Inferior parietal cortex (tissue), 1 donor: ENCODE results near the gene PHEX.

ENCODE experiments used
- DNase-seq: peaks from one replicate; pipeline ENCODE4 v3.0.0-alpha.2; 2016; ENCODE audit errors: extremely low spot score

Gene PHEX

DNA sequence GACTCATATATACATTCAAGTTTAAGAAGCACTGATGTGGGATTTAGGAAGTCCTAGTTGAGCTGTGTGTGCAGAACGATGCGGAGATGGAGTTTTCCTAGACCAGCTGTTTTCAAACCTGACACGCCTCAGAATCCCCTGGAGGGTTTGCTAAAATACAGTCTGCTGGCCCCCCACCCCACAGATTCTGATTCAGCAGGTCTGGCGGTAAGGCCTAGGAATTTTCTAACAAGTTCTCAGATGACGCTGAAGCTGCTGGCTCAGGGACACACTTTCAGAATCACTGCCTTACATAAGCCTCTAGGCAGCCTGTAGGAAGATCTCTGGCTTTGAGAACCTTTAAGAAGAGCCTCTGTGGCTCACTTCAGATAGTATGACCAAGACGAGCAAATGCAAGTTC lies 73.1 kb downstream of the PHEX start:
- DNase-seq = no peak

GRCh38 chrX:22105971-22106370 lies 73.8 kb downstream of the PHEX start:
- DNase-seq = no peak

DNA sequence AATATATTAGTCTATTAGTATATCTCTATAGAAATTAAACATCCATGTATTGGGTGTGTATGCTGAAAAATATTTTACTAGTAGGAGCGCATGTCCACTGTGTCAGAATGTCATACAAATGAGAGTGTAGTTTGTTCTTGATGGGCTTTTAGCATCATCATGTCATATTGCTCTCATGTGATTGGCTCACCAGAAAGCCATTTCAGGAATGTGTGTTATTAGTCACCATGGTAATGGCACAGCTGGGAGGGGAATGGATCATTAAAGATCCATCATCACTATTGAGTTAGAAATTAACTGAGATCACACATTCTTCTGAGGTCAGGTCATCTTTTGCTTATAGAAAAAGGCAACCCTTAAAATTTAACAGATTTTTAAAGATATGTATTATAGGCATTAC lies 77.3 kb downstream of the PHEX start:
- no peak for DNase-seq

GRCh38 chrX:22110729-22111494 lies 78.8 kb downstream of the PHEX start:
- DNase-seq = no peak

- no peak for DNase-seq
These were observed 84.8 kb downstream of the PHEX start for GRCh38 chrX:22116605-22117546.

- DNase-seq = no peak
These were observed 85.5 kb downstream of the PHEX start for GRCh38 chrX:22117633-22118032.

DNA sequence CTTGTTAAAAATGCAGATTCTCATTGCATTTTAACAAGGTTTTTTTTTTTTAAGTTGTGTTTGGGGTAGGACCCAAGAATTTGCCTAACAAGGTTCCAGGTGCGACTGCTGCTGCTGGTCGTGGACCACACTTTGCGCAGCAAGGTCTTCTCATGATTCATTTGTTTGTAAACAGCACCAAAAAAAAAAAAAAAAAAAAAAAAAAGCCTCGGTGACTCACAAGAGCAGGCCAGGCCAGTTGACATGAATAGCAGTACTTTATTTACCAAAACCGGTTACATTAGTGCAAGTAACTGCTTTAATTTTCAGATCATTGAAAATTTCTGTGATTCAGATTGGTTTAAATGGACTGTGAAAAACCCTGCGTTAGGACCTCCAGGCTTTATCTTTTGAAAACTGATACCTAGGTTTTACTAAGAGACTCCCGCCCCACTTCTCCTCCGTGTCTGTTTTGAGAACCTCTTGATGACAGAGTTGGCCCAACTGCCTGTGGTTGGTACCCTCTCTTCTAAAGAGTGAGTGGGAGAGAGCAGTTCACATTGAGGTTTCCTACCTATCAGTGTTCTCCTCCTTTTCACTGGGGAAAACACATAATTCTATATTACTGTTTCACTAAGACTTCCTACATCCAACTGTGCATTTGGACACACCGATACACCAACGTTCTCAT lies 86.2 kb downstream of the PHEX start:
- no peak for DNase-seq

DNA sequence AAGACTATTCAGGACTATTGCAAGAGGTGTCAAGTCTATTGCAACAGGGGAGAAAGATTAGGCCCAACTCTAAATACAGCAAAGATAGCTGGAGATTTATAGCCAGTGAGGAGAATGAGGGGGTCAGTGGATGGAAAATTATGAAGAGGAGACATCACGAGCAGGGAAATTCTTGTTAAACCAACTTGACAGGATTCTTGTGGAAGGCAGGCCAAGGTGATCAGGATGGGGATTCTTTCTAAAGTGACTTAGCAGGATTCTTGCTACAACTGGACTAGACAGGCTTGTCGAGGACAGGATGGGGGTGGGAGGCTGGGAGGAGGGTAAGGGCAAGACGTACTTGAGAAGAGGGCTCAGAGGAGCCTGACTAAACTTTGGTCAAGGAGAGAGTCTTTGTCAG lies 89.0 kb downstream of the PHEX start:
- no peak for DNase-seq

DNA sequence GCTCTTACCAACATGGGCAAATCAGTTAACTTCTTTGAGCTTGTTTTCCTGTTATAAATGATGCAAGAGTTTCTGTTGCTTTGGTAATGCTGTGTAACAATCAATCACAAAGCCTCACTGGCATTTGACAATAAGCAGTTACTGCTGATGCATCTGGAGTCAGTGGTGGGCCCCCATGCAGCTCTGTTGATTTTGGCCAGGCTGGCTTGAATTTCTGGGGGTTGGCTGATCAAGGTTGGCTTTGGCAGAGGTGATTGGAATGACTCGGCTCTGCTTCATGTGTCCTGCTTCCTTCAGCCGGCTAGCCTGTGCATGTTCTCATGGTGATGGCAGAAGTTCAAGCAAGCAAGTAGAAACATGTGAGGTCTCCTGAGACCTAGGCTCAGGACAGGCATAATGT lies 90.4 kb downstream of the PHEX start:
- no peak for DNase-seq

GRCh38 chrX:22124098-22124497 lies 92.0 kb downstream of the PHEX start:
- DNase-seq = no peak

GRCh38 chrX:22125481-22125880 lies 93.4 kb downstream of the PHEX start:
- DNase-seq = no peak

DNA sequence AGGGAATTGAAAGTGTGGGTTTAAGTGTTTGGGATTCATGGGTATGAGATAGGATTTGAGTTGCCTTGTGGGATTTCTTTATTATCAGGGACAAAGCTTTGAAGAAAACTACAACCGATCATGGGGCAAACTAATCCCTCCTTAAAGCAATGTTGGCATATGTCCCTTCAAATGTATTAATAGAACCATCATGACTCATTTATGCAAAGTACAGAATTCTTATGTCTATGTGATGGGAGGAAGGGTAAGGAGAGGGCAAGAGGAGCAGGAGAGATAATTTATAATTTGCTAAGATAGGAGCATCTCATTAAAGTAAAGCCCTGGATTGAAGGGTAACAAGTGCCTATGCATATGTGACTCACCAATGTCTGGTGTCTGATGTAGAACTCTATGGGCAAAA lies 94.2 kb downstream of the PHEX start:
- DNase-seq = no peak

DNA sequence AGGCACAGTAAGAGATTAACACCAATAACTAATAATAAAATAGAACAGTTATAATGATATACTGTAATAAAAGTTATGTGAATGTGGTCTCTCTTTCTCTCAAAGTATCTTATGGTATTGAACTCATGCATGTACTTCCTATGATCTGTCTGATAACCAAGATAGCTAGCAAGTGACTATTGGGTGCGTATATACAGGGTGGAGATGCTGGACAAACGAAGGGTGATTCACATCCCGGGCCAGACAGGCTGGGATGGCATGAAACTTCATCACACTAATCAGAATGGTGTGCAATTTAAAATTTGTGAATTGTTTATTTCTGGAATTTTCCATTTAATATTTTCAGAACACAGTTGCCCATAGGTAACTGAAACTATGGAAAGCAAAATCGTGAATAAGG lies 96.8 kb downstream of the PHEX start:
- no peak for DNase-seq

GRCh38 chrX:22134681-22135080 lies 102.6 kb downstream of the PHEX start:
- no peak for DNase-seq

GRCh38 chrX:22135171-22135711 lies 103.1 kb downstream of the PHEX start:
- no peak for DNase-seq

DNA sequence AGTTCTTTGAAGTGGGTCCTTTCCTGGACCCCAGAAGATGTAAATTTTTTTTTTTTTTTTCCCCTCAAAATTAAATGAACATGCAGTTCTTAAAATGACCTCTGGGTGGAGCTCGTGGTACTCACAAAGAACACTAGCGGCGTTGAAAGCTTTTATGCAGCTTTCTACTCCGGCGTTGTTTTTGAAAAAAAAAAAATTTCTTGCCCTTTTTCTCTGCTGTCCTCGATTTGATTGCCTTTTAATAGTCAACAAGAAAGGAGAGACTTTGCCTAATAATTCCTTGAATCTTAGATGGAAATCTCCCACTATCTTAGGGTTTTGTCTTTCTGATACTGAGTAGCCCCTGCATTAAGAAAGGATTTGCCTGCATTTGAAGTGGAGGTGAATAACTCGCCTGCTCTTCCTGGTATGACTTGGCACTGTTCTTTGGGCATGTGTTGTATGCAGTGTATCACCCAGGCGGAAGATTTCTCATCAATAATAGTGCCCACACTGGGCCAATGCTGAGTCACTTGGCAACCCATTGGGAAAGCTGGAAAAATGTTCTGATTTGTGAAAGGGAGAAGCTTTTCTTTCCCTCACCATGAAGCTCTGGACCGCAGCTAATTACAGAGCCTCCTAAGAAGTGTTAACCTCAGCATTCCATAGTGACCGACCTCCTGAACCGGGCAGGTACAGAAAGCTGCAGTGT lies 104.0 kb downstream of the PHEX start:
- DNase-seq = peak; percentile 69

DNA sequence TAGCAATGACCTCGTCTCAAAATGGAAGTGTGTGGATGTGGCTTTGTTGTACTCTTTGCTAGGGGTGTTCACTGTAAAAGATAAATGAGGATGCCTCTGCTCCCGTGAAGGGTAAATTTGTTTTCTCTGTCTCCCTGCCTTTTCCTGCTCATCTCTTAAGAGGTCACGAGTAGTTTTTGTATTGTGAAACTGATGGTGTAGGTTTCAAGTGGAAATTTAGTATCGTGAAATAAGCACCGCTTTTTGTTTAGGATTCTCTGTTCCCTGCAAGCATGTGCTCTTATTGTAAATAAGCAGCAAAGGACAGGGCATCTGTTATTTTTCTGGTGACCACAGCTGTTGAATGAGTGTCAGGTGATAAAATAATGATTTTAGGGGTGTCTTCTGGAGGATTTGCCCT lies 104.6 kb downstream of the PHEX start:
- DNase-seq = peak; percentile 11

GRCh38 chrX:22139822-22140221 lies 107.7 kb downstream of the PHEX start:
- DNase-seq = no peak

GRCh38 chrX:22141047-22141730 lies 109.1 kb downstream of the PHEX start:
- DNase-seq = no peak

DNA sequence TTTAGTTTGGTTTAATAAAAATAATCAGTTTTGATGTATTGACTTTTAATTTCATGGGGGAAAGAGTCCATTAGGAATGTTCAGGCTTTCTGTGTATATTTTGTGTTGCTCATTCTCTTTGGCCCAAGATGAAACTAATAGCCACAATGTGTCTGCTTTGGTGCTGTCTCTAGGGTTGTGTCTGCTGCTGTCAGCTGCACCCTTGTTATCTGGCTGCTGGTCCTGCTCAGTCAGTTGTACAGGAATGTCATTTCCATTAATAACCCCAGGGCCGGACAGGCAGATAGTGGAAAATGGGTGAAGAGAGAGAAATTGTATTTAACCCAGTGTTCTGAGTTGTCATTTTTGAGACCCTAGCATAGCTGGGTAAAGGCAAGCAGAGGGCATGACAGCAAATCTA lies 115.1 kb downstream of the PHEX start:
- DNase-seq = no peak

DNA sequence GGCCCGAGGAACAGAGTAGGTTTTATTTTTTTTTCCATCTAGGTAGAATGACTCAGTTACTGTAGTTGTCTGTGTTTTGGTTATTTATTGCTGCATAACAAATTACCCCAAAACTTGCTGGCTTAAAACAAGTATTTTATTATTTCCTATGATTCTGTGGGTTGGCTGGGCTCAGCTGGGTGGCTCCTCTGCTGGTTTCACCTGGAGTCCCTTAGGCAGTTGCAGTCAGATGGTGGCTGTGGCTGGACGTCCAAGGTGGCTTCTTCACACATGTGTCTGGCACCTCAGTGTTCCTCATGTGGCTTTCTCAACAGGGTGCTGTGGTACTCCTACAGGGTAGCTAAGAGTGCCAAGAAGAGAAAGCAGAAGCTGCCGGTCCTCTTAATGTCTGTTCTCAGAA lies 115.8 kb downstream of the PHEX start:
- DNase-seq = no peak
